NCI-H2196 treated with DMSO at 0.1 percent for 48 hours (cell line): Measurements from ENCODE around the gene AXIN1.
A peak's percentile ranks its signal among the peaks of the same experiment; 100 is the strongest.
"Not testable (repeated sequence)": the region's sequence is repeated elsewhere in the genome, so short reads cannot be mapped to it uniquely, and the experiment has no call there.

Experiments used
- DNase-seq: peaks from one replicate; lab custom pipeline; 2025; ENCODE audit not compliant: unreplicated experiment; lab: John Stamatoyannopoulos, UW

AXIN1 gene

GRCh38 chr16:369866-370436 lies 17.4 kb upstream of the AXIN1 start:
- DNase-seq = no peak

- DNase-seq = no peak
Measured at GRCh38 chr16:369275-369865, 16.8 kb upstream of the AXIN1 start.

- no peak for DNase-seq
Measured at GRCh38 chr16:368388-369158, 16.1 kb upstream of the AXIN1 start.

- DNase-seq = no peak
Measured at GRCh38 chr16:367333-367903, 14.9 kb upstream of the AXIN1 start.

GRCh38 chr16:366476-366875 lies 14.0 kb upstream of the AXIN1 start:
- DNase-seq = no peak

GRCh38 chr16:364595-365491 lies 12.3 kb upstream of the AXIN1 start:
- no peak for DNase-seq

- DNase-seq = no peak
Measured at GRCh38 chr16:363766-364490, 11.4 kb upstream of the AXIN1 start.

- no peak for DNase-seq
Measured at GRCh38 chr16:363110-363765, 10.7 kb upstream of the AXIN1 start.

- DNase-seq = not testable (repeated sequence)
Measured at GRCh38 chr16:362702-362999, 10.1 kb upstream of the AXIN1 start.

- DNase-seq = peak; percentile 77
Measured at GRCh38 chr16:361872-362701, 9.6 kb upstream of the AXIN1 start.

GRCh38 chr16:361341-361871 lies 8.9 kb upstream of the AXIN1 start:
- no peak for DNase-seq

GRCh38 chr16:360698-361336 lies 8.3 kb upstream of the AXIN1 start:
- DNase-seq = no peak

- no peak for DNase-seq
Measured at GRCh38 chr16:359871-360697, 7.6 kb upstream of the AXIN1 start.

- no peak for DNase-seq
Measured at GRCh38 chr16:359067-359763, 6.7 kb upstream of the AXIN1 start.

- no peak for DNase-seq
Measured at GRCh38 chr16:356741-357140, 4.2 kb upstream of the AXIN1 start.

- DNase-seq = no peak
Measured at GRCh38 chr16:354971-355461, 2.5 kb upstream of the AXIN1 start.
